Left hindlimb (tissue), 1 donor: ENCODE measurements around the gene ANKRD9.

ENCODE experiments used
- DNase-seq: peaks from one replicate; pipeline ENCODE4 v3.0.0-alpha.2; 2018

The ANKRD9 gene

DNA sequence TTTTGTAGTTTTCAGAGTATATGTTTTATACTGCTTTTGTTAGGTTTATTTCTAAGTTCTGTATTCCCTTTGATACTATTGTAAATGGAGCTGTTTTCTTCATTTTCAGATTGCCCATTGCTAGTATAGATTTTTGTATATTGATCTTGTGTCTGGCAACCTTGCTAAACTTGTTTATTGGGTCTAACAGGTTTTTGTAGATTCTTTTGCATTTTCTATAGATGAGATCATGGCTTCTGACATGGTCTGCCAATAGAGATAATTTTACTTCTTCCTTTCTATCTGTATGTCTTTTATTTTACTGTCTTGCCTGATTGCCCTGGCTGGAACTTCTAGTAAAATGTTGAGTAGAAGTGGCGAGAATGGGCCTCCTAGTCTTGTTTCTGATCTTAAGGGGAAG lies 40.3 kb downstream of the ANKRD9 start:
- no peak for DNase-seq

DNA sequence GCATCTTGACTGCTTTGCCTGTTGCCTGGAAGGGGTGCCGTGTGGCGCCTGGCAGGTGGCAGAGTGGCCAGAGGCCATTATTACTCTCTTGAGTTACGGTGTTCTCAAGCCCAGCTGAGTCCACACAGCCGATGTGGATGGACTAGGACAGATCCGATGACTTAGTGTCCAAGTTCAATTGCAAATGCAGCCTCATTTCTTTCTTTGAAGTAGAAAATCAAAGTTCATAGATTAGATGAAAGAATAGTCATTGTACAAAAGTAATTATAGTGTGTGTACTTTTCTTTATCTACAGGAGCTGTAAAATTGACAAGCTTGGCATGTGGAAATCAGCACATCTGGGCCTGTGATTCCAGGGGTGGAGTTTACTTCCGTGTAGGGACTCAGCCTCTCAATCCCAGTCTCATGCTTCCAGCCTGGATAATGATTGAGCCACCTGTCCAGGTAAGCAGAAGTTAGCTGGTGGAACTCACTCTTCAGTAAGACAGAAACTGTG lies 44.7 kb downstream of the ANKRD9 start:
- DNase-seq, result no peak

DNA sequence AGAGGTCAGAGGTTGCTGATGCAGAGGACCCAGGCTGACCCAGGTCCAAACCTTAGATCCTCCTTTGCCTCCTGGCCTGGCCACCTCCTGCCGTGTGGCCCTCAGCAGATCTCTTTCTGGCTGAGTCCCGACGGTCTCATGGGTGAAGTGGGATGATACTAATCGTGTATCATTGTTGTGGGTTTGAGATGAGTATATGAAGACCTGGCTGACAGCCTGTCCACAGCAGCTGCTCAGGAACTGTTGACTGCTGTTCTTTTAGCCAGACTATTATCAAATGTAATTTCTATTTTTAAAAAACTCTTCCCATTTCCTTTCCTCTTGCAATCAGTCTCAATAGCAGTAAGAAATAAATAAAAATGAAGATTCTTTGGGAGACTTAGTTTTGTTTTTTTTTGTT lies 45.6 kb downstream of the ANKRD9 start:
- no peak for DNase-seq

DNA sequence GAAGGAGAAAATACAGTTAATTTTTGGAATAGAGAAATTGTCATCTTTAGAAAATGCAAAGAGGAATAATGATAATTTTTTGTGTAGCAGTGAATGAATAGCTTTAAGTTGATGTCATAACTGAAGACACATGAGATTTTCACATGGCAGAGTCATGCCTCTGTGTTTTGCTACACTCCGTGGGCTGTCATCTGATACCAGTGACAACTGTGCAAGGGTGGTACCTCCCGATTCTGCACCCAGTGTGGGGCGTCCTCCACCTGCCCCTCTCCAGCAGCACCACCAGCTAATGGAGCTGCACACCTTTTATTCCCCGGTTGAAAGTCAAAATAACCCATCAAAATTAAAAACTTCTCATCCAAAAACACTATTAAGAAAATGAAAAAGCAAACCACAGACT lies 47.2 kb downstream of the ANKRD9 start:
- DNase-seq, result no peak

DNA sequence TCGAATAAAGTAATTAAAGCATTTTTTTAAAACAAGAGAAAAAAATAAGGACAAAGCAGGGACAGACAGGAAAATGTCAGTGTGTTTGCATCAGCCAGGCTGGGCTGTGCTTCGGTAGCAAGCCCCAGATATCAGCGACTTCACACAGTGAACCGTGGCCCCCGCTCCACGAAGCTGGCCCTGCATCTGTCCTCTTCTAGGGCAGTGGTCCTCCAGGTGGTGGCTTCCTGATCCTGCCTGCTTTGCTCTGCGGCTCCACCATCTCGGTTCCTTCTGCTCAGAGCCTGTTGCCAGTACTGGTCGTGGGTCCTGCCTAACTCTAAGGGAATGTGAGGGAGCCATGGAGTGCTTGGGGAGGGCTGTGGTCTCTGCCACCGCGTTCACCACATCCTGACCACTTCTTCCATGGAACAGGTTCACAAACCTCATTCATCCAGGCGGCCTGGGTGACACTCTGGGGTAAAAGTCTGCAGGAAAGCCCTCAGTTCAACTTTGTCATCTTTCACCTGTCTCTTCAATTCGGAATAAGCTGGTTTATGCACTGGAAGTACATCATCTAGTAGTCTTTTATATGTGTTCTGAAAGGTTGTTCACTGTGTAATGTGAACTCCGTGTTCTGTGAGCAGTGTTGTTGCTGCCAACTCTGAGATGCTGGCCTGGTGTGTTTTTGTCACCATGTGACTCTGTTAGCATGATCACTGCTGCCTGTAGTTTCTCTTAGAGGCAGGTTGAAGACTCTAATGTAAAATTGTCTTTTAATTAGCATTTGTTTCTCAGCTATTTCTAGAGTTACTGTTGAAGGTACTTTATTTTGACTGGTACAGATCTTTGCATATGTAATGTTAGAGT lies 47.9 kb downstream of the ANKRD9 start:
- no peak for DNase-seq

DNA sequence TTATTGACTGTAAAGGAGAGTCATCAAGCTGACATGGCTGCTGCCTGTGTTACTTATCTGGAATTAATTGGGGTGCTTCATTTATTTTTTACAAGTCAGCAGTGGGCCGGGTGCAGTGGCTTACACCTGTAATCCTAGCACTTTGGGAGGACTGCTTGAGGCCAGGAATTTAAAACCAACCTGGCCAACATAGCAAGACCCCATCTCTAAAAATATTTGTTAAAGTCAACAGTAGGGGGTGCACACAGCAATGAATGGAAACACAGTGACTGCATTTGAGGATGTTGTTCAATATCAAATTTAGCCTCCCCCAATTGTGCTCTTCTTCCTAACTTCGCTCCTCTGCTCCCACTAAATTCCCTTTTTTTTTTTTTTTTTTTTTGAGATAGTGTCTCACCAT lies 52.1 kb downstream of the ANKRD9 start:
- DNase-seq, result no peak

DNA sequence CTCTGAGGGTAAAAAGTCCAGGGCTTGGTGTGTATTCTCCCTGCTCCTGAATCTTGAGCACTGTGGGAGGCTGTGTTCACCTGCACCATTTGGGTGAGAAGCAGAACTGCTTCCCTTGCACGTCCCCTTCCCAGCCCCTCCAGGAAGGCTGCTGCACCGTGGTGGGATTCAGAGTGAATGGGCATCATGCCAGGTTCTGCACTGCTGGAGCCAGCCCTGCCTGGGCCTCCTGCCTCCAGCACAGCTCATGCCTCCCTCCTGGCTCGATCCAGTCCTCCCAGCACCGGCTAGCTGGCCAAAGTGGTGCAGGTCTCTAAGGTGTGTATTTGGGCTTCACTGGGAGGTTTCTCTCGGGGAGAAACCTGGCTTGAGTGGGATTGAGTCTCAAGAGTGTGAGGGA lies 54.9 kb downstream of the ANKRD9 start:
- no peak for DNase-seq

DNA sequence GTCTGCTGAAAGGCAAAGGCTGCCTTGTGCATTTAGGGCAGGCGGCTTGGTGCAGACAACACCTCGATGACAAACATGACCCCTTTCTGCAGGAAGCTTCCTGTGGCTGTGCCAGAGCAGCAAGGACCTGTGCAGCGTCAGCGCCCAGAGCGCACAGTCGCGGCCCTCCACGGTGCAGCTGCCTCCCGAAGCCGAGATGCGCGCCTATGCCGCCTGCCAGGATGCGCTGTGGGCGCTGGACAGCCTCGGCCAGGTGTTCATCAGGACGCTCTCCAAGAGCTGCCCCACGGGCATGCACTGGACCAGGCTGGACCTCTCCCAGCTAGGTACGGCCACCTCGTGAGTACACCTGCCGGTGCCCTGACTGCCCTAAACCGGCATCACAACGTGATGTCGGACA lies 57.3 kb downstream of the ANKRD9 start:
- no peak for DNase-seq
